NCI-H146 treated with DMSO at 0.1 percent for 48 hours (cell line): ENCODE measurements around the gene TPSAB1.
A peak's percentile ranks its signal among the peaks of the same experiment; 100 is the strongest.

Experiments used
- DNase-seq: peaks from one replicate; lab custom pipeline; 2025; ENCODE audit not compliant: unreplicated experiment; lab: John Stamatoyannopoulos, UW

TPSAB1 gene

DNA sequence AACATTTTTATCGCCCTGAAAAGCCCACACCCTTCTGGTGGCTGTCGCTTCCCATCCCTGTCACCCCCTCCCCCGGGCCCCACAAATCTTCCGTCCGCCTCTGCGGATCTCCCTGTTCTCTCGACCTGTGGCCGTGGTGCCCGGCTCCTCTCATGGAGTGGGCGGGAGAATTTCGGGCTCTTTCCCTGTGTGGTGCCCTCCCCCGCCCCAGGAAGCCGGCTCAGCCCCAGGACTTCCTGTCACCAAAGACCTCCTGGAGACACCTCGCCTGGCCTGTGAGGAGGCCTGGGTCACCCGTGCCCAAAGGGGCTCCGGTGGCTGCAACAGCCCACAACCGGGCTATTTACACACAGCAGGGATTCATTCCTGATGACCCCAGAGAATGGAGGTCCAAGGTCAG lies 42.8 kb downstream of the TPSAB1 start:
- DNase-seq: no peak

DNA sequence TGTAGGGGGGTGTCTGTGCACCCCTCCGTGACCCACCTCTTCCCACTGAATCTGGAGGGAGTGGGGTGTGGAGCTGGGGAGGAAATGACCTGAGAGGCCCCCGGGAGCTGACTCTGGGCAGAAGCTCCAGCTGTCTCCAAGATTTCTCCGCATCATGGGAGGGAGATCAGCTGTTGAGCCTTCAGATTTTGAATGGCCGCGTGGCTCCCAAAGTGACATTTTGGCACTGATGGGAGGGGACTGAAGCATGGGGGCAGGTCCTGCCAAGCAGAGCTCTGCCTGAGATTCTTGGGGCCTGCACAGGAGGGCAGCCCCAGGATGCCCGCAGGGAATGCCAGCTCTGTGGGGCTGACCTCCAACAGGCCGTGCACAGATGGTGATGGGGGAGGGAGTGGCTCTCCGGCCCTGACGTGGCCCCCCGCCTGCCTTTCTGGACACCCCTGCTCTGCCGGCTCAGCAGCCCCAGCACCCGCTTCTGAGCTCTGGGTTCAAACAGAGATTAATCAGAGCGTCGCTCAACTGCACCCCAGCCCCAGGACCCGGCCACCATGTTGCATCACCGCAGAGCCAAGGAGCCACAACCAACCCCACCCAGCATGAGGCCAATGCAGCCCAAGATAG lies 43.6 kb downstream of the TPSAB1 start:
- DNase-seq: no peak

DNA sequence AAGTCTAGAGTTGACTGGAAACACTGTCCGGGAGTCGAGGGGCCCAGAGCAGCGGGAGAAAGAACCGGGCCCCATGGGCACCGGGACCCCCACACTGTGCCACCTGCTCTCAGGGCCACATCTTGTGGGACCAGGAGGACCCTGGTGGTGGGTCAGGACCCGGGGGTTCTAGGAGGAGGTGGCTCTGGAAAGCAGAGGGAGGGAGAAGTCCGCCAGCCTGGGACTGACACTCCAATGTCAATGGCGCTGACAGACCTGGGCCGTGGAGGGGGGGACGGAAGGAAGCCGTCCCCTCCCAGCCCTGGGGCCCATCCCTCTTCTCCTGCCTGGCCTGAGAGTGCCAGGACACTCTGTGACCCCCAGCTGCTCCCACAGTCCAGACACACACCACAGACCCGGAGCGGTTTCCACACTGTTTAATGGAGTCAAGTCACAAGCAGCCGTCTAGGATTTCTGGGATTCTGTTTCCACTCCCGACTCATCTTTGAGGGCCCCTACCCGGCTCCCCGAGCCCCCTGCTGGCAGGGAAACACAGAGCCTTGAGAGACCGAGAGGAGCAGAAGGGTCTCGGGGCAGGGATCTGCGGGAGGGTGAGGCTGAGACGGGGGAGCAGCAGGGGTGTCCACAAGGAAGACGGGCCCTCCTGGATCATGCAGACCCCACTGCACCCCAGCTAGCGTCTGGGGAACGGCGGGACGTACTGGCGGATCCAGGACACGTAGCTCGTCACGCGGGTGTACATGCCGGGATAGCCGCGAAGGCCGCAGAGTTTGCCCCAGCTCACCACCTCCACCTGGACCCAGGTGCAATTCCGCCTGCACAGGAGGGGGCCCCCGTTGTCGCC lies 45.4 kb downstream of the TPSAB1 start:
- no peak for DNase-seq

DNA sequence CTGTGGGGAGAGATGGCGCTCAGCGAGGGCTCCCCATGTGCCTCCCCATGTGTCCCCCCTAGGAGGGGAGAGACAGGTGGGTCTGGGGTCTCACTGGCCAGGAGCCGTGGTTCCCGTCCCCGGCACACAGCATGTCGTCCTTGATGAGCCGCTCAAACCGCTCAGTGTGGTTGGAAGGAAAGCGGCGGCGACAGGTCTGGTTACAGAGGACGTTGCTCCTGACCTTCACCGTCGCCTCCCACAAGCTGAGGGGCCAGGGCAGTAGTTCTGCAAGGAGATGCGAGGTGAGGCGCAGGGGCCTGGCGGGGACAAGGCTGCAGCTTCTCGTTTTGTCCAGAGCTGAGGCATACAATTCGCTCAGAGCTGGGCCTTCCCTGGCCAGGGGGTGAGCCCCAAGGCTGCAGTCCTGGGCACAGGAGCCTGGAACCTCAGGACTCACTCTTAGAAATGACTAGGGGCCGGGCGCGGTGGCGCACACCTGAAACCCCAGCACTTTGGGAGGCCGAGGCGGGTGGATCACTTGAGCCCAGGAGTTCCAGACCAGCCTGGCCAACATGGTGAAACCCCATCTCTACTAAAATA lies 46.1 kb downstream of the TPSAB1 start:
- no peak for DNase-seq

DNA sequence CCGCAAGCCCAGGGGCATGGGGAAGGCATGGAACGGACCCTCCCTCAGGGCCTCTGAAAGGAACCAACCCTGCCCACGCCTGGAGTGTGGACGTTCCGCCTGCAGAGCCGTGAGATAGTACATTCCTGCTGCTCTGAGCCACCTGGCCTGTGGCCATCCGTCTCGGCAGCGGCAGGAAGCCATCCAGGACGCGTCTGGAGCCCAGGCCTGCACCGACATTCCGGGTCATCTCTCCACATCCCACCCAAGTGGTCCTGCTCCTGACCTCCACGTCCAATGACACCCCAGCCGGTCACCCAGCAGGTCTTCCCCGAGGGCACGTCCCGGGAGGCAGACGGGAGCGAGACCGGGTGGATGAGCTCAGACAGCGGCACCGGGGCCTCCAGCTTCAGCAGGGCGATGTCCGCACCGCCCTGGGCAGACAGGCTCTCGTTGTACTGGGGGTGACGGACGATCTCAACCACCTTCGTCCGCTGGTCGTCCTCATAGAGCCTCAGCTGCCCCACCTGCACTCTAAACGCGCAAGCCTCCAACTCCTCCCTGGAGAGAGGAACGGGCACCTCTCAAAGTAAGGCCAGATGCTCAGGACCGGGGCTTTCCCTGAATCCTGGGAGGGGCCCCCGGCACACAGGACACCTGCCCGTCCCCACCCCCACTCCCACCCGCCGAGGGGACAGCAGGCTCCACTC lies 47.6 kb downstream of the TPSAB1 start:
- DNase-seq: no peak

DNA sequence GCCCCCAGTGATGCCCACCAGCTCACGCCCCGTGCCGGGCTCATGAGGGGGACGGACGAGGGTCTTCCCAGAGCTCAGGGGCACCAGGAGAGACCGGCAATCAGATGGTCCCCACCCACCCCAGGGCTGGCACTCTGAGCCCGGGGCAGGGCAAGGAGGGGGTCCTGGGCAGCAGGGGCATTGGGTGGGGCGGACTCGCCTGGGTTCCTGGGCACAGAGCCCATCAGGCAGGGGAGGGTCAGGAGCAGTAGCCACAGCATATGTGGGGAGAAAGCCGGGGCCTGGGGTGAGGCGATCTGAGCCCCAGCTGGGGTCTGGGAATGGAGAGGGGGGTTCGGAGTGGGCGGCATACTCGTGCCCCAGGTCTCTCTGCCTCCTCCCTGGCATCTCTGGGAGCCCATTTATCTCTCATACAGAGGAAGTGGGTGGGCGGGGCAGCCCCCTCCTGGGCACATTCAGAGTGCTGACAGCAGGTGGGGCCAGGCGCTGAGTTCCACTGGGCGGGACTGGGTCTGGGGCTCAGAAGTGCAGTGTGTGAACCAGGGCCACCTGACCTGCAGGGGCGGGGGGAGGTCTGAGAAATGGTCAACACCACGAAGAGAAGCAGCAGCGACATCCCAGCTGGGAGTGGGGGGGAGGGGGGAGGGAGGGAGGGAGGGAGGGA lies 48.4 kb downstream of the TPSAB1 start:
- no peak for DNase-seq

DNA sequence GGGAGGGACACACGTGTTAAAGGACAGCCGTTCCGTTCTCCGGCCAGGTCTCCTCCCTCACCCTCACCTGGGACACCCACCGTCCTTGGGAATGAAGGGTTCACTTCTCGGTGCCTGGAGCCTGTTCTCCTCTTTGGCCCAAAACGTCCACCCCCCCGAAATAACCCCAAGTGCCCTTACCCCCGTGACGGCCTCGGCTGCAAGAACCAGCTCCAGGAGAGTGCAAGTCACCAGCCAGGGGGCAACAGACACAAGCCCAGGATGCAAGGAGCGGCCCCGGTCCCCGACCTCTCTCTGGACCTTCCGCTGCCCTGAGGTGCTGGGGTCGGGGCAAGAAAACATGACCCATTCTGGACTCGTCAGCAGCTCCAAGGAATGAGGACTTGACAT lies 49.0 kb downstream of the TPSAB1 start:
- no peak for DNase-seq

DNA sequence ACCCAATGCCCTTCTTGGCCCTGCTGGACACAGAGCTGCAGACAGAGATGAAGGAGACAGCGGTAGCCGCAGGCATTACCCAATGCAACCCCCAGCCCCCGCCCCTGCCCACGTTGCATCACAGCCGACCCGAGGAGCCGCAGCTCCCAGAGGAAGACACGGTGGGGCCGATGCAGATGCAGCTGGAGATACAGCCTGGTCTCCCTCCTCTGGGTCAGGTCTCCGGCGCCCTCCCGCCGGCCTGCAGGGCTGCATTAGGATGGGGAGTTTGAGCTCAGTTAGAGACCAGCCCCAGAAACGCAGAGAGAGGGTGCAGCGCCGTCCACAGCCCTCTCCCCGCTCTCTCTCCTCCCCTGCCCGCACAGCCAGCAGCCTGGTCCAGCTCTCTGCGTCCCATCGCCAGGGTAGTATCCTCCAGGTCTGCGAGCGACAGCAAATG lies 49.6 kb downstream of the TPSAB1 start:
- no peak for DNase-seq

DNA sequence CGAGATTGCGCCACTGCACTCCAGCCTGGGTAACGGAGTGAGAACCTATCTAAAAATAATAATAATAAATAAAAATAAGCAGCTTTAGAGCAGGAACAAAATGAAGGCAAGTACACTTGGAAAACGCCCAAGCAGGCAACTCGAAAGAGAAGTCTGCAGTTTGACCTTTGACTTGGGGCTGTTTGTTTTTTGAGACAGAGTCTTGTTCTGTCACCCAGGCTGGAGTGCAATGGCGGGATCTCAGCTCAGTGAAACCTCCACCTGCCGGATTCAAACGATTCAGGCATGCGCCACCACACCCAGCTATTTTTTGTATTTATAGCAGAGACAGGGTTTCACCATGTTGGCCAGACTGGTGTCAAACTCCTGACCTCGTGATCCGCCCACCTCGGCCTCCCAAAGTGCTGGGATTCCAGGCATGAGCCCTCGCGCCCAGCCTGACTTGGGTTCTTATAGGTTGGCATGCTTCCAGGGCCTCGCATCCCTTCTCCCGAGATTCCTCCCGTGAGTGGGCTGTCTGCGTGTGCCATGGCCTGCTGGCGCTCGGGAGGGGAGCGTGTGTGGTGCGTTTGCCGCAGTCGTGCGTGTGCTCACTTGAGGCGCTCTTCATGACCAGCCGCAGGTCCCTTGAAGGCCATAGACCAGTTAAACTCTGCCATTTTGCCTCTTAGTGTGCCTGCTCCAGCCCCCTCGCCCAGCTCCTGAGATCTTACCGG lies 50.5 kb downstream of the TPSAB1 start:
- peak; percentile 17 for DNase-seq

DNA sequence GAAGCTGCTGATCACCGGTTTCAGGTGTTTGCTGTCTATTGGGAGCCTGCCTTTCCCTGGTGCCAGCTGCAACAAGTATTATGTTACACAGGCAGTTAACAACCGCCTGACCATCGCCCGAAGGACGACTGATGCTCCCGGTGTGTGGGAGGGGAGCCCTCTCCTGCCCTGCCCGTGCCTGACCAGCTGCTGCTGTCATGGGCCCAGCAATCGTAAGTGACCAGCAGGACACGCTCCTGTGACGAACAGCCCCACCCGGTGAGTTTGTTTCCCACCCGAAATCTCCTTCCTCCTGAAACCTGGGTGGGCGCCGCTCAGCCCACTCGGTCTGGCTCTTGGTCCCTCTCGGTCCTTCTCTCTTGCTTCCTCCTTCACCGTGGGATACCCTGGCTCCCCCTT lies 51.1 kb downstream of the TPSAB1 start:
- DNase-seq: peak; percentile 88
